Measurements from ENCODE around the gene ELMOD3.
"Not testable (repeated sequence)": the region's sequence is repeated elsewhere in the genome, so short reads cannot be mapped to it uniquely, and the experiment has no call there.

The ELMOD3 gene

GRCh38 chr2:85354286-85355072 is at the start of gene ELMOD3, which contains the start of gene RETSAT:
Gene ELMOD3 (plus strand): TSS chr2:85354769. CDS start chr2:85357199, 2,430 bp downstream.
Gene RETSAT (minus strand): TSS chr2:85354528. CDS start chr2:85354507, 21 bp downstream.
- DNase-seq (ENCODE audit: low read depth in 2 of 2): peak; percentile 84 to 91

DNA sequence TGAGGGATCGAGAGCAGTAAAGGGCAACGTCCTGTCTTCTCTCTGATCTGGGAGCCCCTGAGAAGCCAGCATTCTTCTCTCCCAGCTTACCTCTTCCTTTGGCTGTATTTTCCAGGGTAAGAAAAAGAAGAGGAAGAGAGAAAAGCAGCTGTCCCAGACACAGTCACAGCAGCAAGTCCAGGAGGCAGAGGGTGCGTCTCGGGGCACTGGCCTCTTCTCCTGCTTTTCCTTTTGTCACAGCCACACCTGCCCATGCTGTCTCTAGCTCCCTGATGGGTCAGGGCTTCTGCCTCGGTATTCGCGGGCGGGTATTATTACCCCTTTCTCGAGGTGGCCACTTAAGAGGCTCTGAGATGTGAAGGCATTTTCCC is 47.1 kb upstream of the ELMOD3 start:
- DNase-seq (ENCODE audit: low read depth in 2 of 2): no peak

DNA sequence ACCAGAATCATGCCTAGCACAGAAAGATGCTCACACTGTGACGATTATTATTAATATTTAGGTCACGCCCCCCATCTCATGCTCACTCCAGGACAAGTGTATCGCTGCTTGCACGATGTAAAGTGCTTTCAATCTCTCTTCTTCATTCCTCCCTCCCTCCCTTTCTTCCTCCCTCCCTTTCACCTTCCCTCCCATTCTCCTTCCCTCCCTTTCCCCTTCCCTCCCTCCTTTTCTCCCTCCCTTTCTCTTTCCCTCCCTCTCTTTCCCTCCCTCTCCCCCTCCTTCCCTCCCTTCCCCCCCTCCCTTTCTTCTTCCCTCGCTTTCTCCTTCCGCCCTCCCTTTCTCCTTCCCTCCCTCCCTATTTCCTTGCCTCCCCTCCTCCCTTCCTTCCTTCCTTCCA is 46.4 kb upstream of the ELMOD3 start:
- no peak for DNase-seq (ENCODE audit: low read depth in 2 of 2)

GRCh38 chr2:85308896-85309555 is 45.5 kb upstream of the ELMOD3 start:
- DNase-seq (ENCODE audit: low read depth in 2 of 2): no peak

DNA sequence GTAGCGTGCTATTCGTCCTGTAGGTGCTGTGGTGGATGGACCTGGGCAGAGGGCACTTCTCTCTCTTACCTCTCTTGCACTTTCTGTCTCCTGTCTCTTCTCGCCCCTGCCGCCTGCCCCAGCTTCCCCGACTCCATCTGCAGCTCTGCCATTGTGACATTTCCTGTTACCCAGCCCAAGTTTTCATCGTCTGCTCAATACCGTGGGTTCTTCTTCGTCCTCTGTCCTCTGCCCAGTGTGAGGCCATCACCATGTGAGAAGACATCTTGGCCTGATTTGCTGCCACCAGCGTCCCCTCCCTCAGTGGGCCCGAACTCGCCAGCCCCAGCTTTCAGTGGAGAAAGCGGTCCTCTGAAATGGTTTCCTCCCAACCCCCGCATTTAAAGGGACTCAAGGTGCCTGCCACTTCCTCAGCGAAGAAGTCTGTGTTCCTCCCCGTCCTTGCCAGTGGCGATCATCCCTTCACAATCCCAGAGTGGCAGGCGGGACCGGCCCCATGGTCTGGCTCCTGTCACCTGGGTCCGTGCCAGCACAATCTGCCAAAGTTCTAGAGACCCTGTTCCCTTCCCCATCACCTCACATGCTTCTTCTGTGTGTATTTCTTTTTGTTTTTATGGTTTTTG is 44.8 kb upstream of the ELMOD3 start:
- DNase-seq (ENCODE audit: low read depth in 2 of 2): no peak

DNA sequence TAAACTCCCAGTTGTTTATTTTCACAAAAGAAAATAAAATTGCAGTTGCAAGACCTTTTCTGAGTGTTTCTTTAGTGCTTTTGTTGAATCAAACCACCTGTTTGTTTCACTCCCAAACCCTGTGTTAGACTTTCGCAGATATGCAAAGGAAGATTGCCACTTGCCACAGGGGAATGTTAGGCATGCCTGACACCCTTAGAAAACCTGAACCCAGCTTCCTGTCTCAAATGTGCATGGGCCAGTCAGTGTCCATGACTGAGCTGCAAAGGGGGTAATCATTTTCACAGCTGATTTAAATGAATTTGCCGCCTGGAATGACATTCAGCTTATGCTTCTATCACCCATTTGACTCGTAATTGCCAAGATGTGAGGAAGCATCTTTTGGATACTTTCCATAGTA is 44.2 kb upstream of the ELMOD3 start:
- DNase-seq (ENCODE audit: low read depth in 2 of 2): no peak

DNA sequence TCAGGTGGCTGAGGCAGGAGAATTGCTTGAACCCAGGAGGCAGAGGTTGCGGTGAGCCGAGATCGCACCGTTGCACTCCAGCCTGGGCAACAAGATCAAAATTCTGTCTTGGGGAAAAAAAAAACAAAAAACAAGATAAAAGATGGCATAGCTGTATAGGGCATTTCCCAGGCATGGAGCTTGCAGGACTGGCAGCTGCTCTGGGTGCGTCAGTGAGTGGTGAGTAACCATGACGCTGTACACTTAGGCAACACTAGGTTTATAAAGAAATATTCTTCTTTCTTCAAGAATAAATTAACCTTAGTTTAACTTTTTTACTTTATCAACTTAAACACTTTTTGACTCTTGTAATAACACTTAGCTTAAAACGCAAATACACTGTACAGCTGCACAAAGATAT is 42.2 kb upstream of the ELMOD3 start:
- no peak for DNase-seq (ENCODE audit: low read depth in 2 of 2)

DNA sequence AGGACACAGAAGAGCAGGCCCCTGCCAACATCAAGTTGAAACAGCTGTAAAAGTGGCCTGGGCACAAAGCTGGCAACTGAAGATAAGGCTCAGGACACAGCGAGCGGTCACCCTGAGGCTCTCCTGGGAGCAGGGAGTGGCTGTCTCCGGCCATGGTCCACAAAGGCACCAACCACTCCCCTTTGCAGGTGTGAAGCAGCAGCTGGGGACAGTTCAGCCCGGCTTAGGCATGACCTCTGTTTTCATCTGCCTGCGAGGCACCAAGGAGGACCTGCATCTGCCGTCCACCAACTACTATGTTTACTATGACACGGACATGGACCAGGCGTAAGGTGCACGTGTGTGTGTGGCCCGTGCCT is 39.7 kb upstream of the ELMOD3 start:
- no peak for DNase-seq (ENCODE audit: low read depth in 2 of 2)

DNA sequence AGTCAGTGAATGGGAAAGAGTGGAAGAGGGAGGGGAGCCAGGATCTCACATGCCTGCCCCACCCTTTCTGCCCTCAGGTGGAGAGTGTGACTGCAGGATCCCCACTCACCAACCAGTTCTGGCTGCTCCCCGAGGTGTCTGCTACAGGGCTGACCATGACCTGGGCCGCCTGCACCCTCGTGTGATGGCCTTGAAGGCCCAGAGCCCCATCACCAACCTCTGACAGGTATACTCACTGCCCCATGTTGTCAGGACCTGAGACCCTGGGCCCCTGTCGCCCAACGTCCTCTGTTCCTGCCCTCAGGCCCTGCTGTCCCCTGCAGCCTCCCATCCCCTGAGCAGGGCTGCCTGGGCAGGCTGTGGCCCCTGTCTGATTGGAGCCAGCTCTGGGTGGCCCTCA is 38.6 kb upstream of the ELMOD3 start:
- not testable (repeated sequence) for DNase-seq (ENCODE audit: low read depth in 2 of 2)

DNA sequence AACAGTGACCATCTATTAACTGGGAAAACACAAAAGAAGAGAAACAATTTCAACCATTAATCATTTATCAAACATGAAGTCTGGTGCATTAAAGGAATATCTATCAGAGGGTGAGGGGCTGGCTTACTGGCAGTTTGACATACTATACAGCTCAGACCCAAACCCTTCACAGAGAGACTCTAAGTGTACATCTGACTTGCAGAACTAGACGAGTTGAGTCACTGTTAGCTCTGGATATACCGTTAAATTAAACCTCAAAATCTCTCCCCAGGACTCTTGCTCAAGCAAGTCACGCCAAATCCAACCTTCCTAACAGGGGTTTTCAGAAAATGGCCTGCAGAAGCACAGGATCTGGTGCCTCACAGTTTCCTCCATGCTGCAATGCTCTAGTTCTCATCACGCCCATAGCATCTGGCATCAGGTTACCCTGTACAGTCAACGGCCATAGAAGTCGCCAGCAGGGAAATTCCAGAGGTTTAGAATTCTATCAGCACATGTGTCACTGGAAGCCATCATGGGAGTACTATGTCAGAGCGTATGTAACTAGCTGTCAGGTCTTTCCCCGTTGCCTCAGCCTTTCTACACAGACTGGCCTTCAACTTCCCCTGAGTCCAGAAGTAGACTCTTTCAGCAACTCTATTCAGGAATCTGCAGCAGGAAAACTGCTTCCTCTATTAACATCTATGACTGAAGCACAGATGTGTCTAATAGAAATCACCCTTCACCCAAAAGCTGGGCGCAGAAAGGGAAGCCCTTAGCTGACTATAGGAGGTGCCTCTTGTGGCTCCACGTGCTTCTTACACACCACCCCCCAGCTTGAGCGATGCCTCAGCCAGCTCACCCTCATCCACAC is 36.1 kb upstream of the ELMOD3 start:
- no peak for DNase-seq (ENCODE audit: low read depth in 2 of 2)

GRCh38 chr2:85319796-85320195 is 34.8 kb upstream of the ELMOD3 start:
- DNase-seq (ENCODE audit: low read depth in 2 of 2): no peak

GRCh38 chr2:85323351-85323987 is 31.1 kb upstream of the ELMOD3 start:
- no peak for DNase-seq (ENCODE audit: low read depth in 2 of 2)

DNA sequence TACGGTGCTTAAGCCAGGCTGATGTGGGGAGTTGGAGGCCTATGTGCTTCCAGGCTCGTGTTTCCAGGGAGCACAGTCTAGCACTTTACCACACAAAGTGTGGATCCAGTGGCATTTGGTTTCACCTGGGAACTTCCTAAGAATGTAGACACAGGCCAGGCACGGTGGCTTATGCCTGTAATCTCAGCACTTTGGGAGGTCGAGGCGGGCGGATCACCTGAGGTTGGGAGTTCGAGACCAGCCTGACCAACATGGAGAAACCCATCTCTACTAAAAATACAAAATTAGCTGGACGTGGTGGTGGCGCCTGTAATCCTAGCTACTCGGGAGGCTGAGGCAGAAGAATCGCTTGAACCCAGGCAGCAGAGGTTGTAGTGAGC is 30.6 kb upstream of the ELMOD3 start:
- not testable (repeated sequence) for DNase-seq (ENCODE audit: low read depth in 2 of 2)

- no peak for DNase-seq (ENCODE audit: low read depth in 2 of 2)
Measured at GRCh38 chr2:85324639-85325465, 29.7 kb upstream of the ELMOD3 start.

- DNase-seq (ENCODE audit: low read depth in 2 of 2): no peak
Measured at GRCh38 chr2:85325466-85325811, 29.1 kb upstream of the ELMOD3 start.

DNA sequence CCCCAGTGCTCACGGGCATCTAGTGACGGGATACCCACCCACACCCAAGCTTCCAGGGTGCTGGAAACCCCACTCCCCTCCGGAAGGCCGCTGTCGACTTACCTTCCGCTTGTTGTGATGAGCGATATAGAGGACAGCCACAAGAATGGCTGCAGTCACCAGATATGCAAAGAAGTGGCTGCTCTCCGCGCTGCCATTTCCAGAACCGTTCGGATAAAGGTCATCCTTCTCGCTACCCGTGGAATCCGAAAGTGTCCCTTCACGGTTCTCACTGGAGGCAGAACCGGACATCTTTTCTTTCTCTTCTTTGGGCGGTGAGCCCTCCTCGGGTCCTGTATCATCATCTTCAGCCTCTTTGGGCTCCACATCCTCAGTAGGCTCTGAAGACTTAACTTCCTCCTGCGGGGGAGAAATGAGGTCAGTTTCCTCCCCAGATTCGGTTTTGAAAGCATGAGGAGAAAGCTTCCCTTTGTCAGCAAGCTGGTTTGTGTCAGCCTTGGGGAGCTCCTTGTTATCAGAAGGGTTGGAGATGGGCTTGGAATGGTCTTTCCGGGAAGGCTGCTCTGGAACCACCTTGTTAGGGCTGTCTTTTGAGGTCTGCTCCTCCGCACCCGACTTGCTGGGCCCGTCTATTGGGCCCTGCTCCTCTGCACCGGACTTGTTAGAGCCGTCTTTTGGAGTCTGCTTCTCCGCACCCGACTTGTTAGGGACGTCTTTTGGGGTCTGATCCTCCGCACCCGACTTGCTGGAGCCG is 28.0 kb upstream of the ELMOD3 start:
- DNase-seq (ENCODE audit: low read depth in 2 of 2): no peak

DNA sequence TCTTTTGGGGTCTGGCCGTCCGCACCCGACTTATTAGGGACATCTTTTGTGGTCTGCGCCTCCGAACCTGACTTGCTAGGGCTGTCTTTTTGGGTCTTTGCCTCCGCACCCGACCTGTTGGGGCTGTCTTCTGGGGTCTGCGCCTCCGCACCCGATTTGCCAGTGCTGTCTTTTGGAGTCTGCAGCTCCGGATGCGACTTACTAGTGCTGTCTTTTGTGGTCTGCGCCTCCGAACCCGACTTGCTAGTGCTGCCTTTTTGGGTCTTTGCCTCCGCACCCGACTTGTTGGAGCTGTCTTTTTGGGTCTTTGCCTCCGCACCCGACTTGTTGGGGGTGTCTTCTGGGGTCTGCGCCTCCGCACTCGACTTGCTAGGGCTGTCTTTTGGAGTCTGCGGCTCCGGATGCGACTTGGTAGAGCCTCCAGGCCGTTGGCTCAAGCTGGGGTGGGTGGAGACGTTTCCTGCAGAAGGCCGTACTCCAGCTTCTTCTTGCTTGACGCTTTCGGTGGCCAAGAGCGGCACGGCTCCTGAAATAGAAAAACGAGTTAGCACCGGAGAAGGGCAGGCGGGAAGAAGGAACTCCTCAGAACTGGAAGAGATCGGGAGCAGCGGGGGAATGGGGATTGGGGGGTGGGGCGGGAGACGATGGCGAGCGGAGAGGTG is 27.3 kb upstream of the ELMOD3 start:
- DNase-seq (ENCODE audit: low read depth in 2 of 2): peak in 1 of 2 donors; percentile 13

- DNase-seq (ENCODE audit: low read depth in 2 of 2): peak; percentile 83 to 87
Measured at GRCh38 chr2:85327822-85328617, 26.5 kb upstream of the ELMOD3 start, which contains the start of gene TGOLN2. Gene TGOLN2 (minus strand): TSS chr2:85327989. CDS start chr2:85327962, 27 bp downstream.
